Neural progenitor cell (in vitro differentiated cells): ENCODE measurements around the gene AXDND1. TPM values are rescaled to one million over a fixed set of nuclear protein-coding genes. Genes with fewer than 3 reads are reported as not detected.

Experiments used
- DNase-seq: peaks from one replicate; pipeline ENCODE4 v3.0.0-alpha.2; 2016; ENCODE audit warnings: low spot score
- H2AFZ ChIP-seq: fragments of 200-600 bp; sonication (generic); replicated peaks from 2 replicates; pipeline ENCODE4 v1.6.1; 2016; ENCODE audit warnings: antibody characterized with exemption
- H3F3A ChIP-seq: fragments of 200-600 bp; sonication (generic); 2 replicates; pipeline ENCODE4 v1.6.1; 2016; ENCODE audit warnings: antibody characterized with exemption, low read depth
- H3K27ac ChIP-seq: fragments of 200-600 bp; sonication (generic); 2 replicates; pipeline ENCODE4 v1.5.1; 2016; ENCODE audit warnings: mild to moderate bottlenecking
- H3K27me3 ChIP-seq: fragments of 200-600 bp; sonication (generic); 2 replicates; pipeline ENCODE4 v1.6.1; 2016; ENCODE audit warnings: mild to moderate bottlenecking, moderate library complexity
- H3K36me3 ChIP-seq: fragments of 200-600 bp; sonication (generic); 2 replicates; pipeline ENCODE4 v1.5.1; 2016
- H3K4me1 ChIP-seq: fragments of 200-600 bp; sonication (generic); 2 replicates; pipeline ENCODE4 v1.6.1; 2016; ENCODE audit warnings: mixed run types
- H3K4me2 ChIP-seq: fragments of 200-600 bp; sonication (generic); 2 replicates; pipeline ENCODE4 v1.6.1; 2016
- H3K4me3 ChIP-seq: fragments of 200-600 bp; sonication (generic); 2 replicates; pipeline ENCODE4 v1.5.1; 2016
- H3K79me2 ChIP-seq: fragments of 200-600 bp; sonication (generic); 2 replicates; pipeline ENCODE4 v1.6.1; 2016; ENCODE audit warnings: low read depth
- H3K9ac ChIP-seq: fragments of 200-600 bp; sonication (generic); 2 replicates; pipeline ENCODE4 v1.6.1; 2016
- H3K9me3 ChIP-seq: fragments of 200-600 bp; sonication (generic); 2 replicates; pipeline ENCODE4 v1.5.1; 2016; ENCODE audit warnings: low read depth
- H4K20me1 ChIP-seq: fragments of 200-600 bp; sonication (generic); 2 replicates; pipeline ENCODE4 v1.6.1; 2016; ENCODE audit warnings: low read depth
- H3K27ac Mint-ChIP-seq: 3 replicates; pipeline ENCODE4 v1.8.0; 2021; ENCODE audit warnings: mixed read lengths
- H3K27me3 Mint-ChIP-seq: 2 replicates; pipeline ENCODE4 v1.8.0; 2022; ENCODE audit warnings: low read depth, mild to moderate bottlenecking, inconsistent platforms, moderate library complexity, mixed read lengths; ENCODE audit not compliant: insufficient read depth
- H3K36me3 Mint-ChIP-seq: 3 replicates; pipeline ENCODE4 v1.8.0; 2021; ENCODE audit warnings: mixed read lengths
- H3K4me1 Mint-ChIP-seq: 3 replicates; pipeline ENCODE4 v1.8.0; 2021; ENCODE audit warnings: mixed read lengths
- H3K4me3 Mint-ChIP-seq: 3 replicates; pipeline ENCODE4 v1.8.0; 2021; ENCODE audit warnings: mild to moderate bottlenecking, moderate library complexity, mixed read lengths
- H3K9me3 Mint-ChIP-seq: 3 replicates; pipeline ENCODE4 v1.8.0; 2020; ENCODE audit warnings: mixed read lengths
- CTCF ChIP-seq: fragments of 200-600 bp; sonication (generic); IDR thresholded peaks from 2 replicates; pipeline ENCODE4 v1.5.1; 2017; ENCODE audit warnings: antibody characterized with exemption, mild to moderate bottlenecking
- EZH2 ChIP-seq: fragments of 200-600 bp; sonication (generic); IDR thresholded peaks from 2 replicates; pipeline ENCODE4 v1.6.1; 2017; ENCODE audit warnings: antibody characterized with exemption, mild to moderate bottlenecking, moderate library complexity
- EZH2phosphoT487 ChIP-seq: fragments of 200-600 bp; sonication (generic); IDR thresholded peaks from 2 replicates; pipeline ENCODE4 v1.6.1; 2017; ENCODE audit warnings: antibody characterized with exemption
- total RNA-seq: library from RNA; depleted of rRNA; stranded (reverse); fragments of >200 nt; gene quantifications from 2 replicates; pipeline ENCODE4 v1.2.3, GENCODE V29; 2015; ENCODE audit warnings: low replicate concordance

Gene AXDND1
- total RNA-seq, 1 donor from 2014 or later: 0.30 TPM

GRCh38 chr1:179591592-179592580, 226.1 kb downstream of the AXDND1 start, which contains the start of gene TDRD5:
TDRD5 (plus strand) TSS chr1:179591832; CDS start chr1:179592616, 784 bp downstream.
- no peaks in the 10 kb centered on the region for H3K27me3 Mint-ChIP-seq
- Histone ChIP-seq H3K9me3 (no peaks in the 10 kb centered on the region), H3K27ac (no peak within 1 kb of the TSS)

GRCh38 chr1:179598631-179599030, 232.9 kb downstream of the AXDND1 start:
- no peak for DNase-seq
- H3K4me3 ChIP-seq: no peak overlapping the region
- Mint-ChIP-seq H3K4me1 (no peaks in the 10 kb centered on the region), H3K9me3 (peaks cover 8% of the 10 kb centered on the region), H3K27ac (no peak overlapping the region), H3K4me3 (no peak overlapping the region), H3K36me3 (no peaks in the 10 kb centered on the region), H3K27me3 (peaks cover 4% of the 10 kb centered on the region)
- H3K27ac ChIP-seq: no peak overlapping the region
- H3K9ac ChIP-seq: no peak overlapping the region
- no peaks in the 10 kb centered on the region for H3F3A ChIP-seq
- no peaks in the 10 kb centered on the region for H4K20me1 ChIP-seq
- H3K9me3 ChIP-seq: no peaks in the 10 kb centered on the region
- H2AFZ ChIP-seq: no peak overlapping the region
- H3K4me1 ChIP-seq: no peaks in the 10 kb centered on the region
- H3K36me3 ChIP-seq: no peaks in the 10 kb centered on the region
- no peak overlapping the region for H3K4me2 ChIP-seq
- H3K79me2 ChIP-seq: no peaks in the 10 kb centered on the region
- TF ChIP-seq EZH2phosphoT487 (no peak), EZH2 (no peak), CTCF (no peak)
- H3K27me3 ChIP-seq: no peaks in the 10 kb centered on the region

More at GRCh38 chr1:179591592-179592580, 226.1 kb downstream of the AXDND1 start, which contains the start of gene TDRD5:
- peak; percentile 10 for DNase-seq
- Histone ChIP-seq H3K79me2 (no peaks in the 10 kb centered on the region), H3K4me1 (no peaks in the 10 kb centered on the region), H2AFZ (no peak within 1 kb of the TSS), H3K4me2 (no peak within 1 kb of the TSS), H3F3A (no peaks in the 10 kb centered on the region), H3K36me3 (no peaks in the 10 kb centered on the region), H4K20me1 (no peaks in the 10 kb centered on the region), H3K4me3 (no peak within 1 kb of the TSS), H3K27me3 (peaks cover 20% of the 10 kb centered on the region), H3K9ac (no peak within 1 kb of the TSS)
- TF ChIP-seq EZH2phosphoT487 (no peak), CTCF (no peak), EZH2 (no peak)
- H3K9me3 Mint-ChIP-seq: no peaks in the 10 kb centered on the region
- H3K36me3 Mint-ChIP-seq: no peaks in the 10 kb centered on the region
- H3K4me1 Mint-ChIP-seq: no peaks in the 10 kb centered on the region
- no peak within 1 kb of the TSS for H3K4me3 Mint-ChIP-seq
- H3K27ac Mint-ChIP-seq: no peak within 1 kb of the TSS

- DNase-seq: peak; percentile 55
- Mint-ChIP-seq H3K9me3 (peaks cover 8% of the 10 kb centered on the region), H3K36me3 (no peaks in the 10 kb centered on the region), H3K27ac (no peak overlapping the region), H3K4me3 (no peak overlapping the region), H3K4me1 (no peaks in the 10 kb centered on the region), H3K27me3 (peaks cover 4% of the 10 kb centered on the region)
- Histone ChIP-seq H3K79me2 (no peaks in the 10 kb centered on the region), H3K4me1 (no peaks in the 10 kb centered on the region), H2AFZ (no peak overlapping the region), H3K9ac (no peak overlapping the region), H3K9me3 (no peaks in the 10 kb centered on the region), H3K36me3 (no peaks in the 10 kb centered on the region), H3F3A (no peaks in the 10 kb centered on the region), H3K4me3 (no peak overlapping the region), H3K27me3 (no peaks in the 10 kb centered on the region), H3K27ac (no peak overlapping the region), H4K20me1 (no peaks in the 10 kb centered on the region), H3K4me2 (no peak overlapping the region)
- TF ChIP-seq EZH2phosphoT487: no peak
- peak; percentile 65 for TF ChIP-seq CTCF
Observed at GRCh38 chr1:179599623-179600249, 234.0 kb downstream of the AXDND1 start.
